Osteoblast (primary cell): Measurements from ENCODE around the gene ACY1. TPM values are rescaled to one million over a fixed set of nuclear protein-coding genes. Genes with fewer than 3 reads are reported as not detected.

Experiments used
- DNase-seq: peaks from one replicate; pipeline ENCODE4 v3.0.0; 2011; ENCODE audit warnings: low spot score, mixed read lengths; ENCODE audit not compliant: insufficient read length; ENCODE audit errors: missing footprints
- H2AFZ ChIP-seq: 2 replicates; pipeline ENCODE4 v1.6.0; 2011; ENCODE audit warnings: mild to moderate bottlenecking, low read length
- H3K27ac ChIP-seq: 2 replicates; pipeline ENCODE4 v1.5.1; 2011; ENCODE audit warnings: mild to moderate bottlenecking, low read depth, low read length, moderate library complexity
- H3K27me3 ChIP-seq: 2 replicates; pipeline ENCODE4 v1.6.0; 2012; ENCODE audit warnings: mild to moderate bottlenecking, control low read depth, inconsistent platforms, low read length, moderate library complexity; ENCODE audit not compliant: insufficient read depth
- H3K36me3 ChIP-seq: 2 replicates; pipeline ENCODE4 v1.5.1; 2011; ENCODE audit warnings: mild to moderate bottlenecking, low read length, control low read depth, moderate library complexity; ENCODE audit not compliant: insufficient read depth
- H3K4me1 ChIP-seq: 2 replicates; pipeline ENCODE4 v1.5.1; 2011; ENCODE audit warnings: mild to moderate bottlenecking, low read length, control low read depth, moderate library complexity; ENCODE audit not compliant: insufficient read depth
- H3K4me2 ChIP-seq: 2 replicates; pipeline ENCODE4 v1.6.0; 2011; ENCODE audit warnings: mild to moderate bottlenecking, low read length; ENCODE audit not compliant: insufficient read depth
- H3K4me3 ChIP-seq: fragments of 200-600 bp; sonication (generic); 3 replicates; pipeline ENCODE4 v1.5.1; 2012; ENCODE audit warnings: mild to moderate bottlenecking, low read length, inconsistent platforms; ENCODE audit not compliant: insufficient read depth
- H3K79me2 ChIP-seq: 2 replicates; pipeline ENCODE4 v1.6.0; 2012; ENCODE audit warnings: mild to moderate bottlenecking, low read length, control low read depth, inconsistent platforms; ENCODE audit not compliant: insufficient read depth
- H3K9me3 ChIP-seq: 2 replicates; pipeline ENCODE4 v1.5.1; 2011; ENCODE audit warnings: low read depth, low read length, control low read depth
- H4K20me1 ChIP-seq: 2 replicates; pipeline ENCODE4 v1.6.0; 2012; ENCODE audit warnings: mild to moderate bottlenecking, low read length, control low read depth; ENCODE audit not compliant: insufficient read depth
- total RNA-seq: library from RNA; depleted of rRNA; stranded (reverse); fragments of >200 nt; gene quantifications from 2 replicates; pipeline ENCODE4 v1.2.3, GENCODE V29; 2012
- TF ChIP-seq, protein P1 (sequence below): IDR thresholded peaks from 2 replicates; pipeline ENCODE4 v1.5.1; 2011; ENCODE audit warnings: mild to moderate bottlenecking, low read depth, low read length, moderate library complexity; ENCODE audit errors: extremely low read depth

ACY1 gene
- total RNA-seq, 1 donor, result 37.6 TPM

- peaks cover 16% of the 10 kb centered on the region for H3K4me1 ChIP-seq
- H2AFZ ChIP-seq, result no peak overlapping the region
- H3K9me3 ChIP-seq, result no peaks in the 10 kb centered on the region
- peak overlapping the region; percentile 95 for H3K27ac ChIP-seq
- H3K79me2 ChIP-seq, result peaks cover 29% of the 10 kb centered on the region
- TF ChIP-seq, protein P1, sequence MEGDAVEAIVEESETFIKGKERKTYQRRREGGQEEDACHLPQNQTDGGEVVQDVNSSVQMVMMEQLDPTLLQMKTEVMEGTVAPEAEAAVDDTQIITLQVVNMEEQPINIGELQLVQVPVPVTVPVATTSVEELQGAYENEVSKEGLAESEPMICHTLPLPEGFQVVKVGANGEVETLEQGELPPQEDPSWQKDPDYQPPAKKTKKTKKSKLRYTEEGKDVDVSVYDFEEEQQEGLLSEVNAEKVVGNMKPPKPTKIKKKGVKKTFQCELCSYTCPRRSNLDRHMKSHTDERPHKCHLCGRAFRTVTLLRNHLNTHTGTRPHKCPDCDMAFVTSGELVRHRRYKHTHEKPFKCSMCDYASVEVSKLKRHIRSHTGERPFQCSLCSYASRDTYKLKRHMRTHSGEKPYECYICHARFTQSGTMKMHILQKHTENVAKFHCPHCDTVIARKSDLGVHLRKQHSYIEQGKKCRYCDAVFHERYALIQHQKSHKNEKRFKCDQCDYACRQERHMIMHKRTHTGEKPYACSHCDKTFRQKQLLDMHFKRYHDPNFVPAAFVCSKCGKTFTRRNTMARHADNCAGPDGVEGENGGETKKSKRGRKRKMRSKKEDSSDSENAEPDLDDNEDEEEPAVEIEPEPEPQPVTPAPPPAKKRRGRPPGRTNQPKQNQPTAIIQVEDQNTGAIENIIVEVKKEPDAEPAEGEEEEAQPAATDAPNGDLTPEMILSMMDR, result no peak
- H4K20me1 ChIP-seq, result peaks cover 17% of the 10 kb centered on the region
- H3K4me2 ChIP-seq, result peak overlapping the region; percentile 99
- H3K27me3 ChIP-seq, result peaks cover 5% of the 10 kb centered on the region
- peaks cover 32% of the 10 kb centered on the region for H3K36me3 ChIP-seq
- DNase-seq, result no peak
- H3K4me3 ChIP-seq, result peak overlapping the region; percentile 100
Measured at GRCh38 chr3:51994530-51994929, 11.2 kb downstream of the ACY1 start.

- TF ChIP-seq, protein P1, result no peak
- peaks cover 5% of the 10 kb centered on the region for H3K27me3 ChIP-seq
- H3K27ac ChIP-seq, result peak within 1 kb of the TSS; percentile 95
- peak within 1 kb of the TSS; percentile 99 for H3K4me2 ChIP-seq
- peak; percentile 98 for DNase-seq
- peaks cover 15% of the 10 kb centered on the region for H4K20me1 ChIP-seq
- H3K4me1 ChIP-seq, result peaks cover 16% of the 10 kb centered on the region
- H3K9me3 ChIP-seq, result no peaks in the 10 kb centered on the region
- peaks cover 29% of the 10 kb centered on the region for H3K79me2 ChIP-seq
- peak within 1 kb of the TSS; percentile 100 for H3K4me3 ChIP-seq
- H3K36me3 ChIP-seq, result peaks cover 32% of the 10 kb centered on the region
- peak within 1 kb of the TSS; percentile 78 for H2AFZ ChIP-seq
Measured at GRCh38 chr3:51995346-51996163, 12.2 kb downstream of the ACY1 start, which contains the start of gene RPL29. Gene RPL29, minus strand, starts transcription at chr3:51995895. Its CDS starts 434 bp downstream, at chr3:51995461.

DNA sequence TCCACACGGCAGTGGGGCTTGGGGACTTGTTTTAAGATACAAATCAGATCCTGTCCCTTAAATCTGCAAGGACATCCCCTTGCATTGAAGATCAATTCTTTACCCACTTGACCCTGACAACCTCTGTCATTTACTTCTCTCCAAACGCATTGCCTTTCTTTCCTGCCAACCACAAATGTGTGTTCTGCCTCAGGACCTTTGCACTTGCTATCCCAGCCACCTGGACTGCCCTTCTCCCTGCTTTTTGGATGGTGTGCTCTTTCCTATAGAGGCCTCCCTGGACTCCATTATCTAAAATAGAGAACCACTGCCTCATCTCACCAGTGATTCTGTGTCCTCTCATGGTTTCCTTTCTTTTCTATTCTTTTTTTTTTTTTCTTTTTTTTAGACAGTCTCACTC is 13.8 kb downstream of the ACY1 start:
- no peak for DNase-seq
- TF ChIP-seq, protein P1, result no peak
- peaks cover 23% of the 10 kb centered on the region for H3K36me3 ChIP-seq
- no peak overlapping the region for H3K27ac ChIP-seq
- H2AFZ ChIP-seq, result no peak overlapping the region
- no peak overlapping the region for H3K4me3 ChIP-seq
- H3K79me2 ChIP-seq, result peaks cover 26% of the 10 kb centered on the region
- no peaks in the 10 kb centered on the region for H3K9me3 ChIP-seq
- peaks cover 5% of the 10 kb centered on the region for H3K27me3 ChIP-seq
- peaks cover 15% of the 10 kb centered on the region for H4K20me1 ChIP-seq
- no peak overlapping the region for H3K4me2 ChIP-seq
- peaks cover 16% of the 10 kb centered on the region for H3K4me1 ChIP-seq

DNA sequence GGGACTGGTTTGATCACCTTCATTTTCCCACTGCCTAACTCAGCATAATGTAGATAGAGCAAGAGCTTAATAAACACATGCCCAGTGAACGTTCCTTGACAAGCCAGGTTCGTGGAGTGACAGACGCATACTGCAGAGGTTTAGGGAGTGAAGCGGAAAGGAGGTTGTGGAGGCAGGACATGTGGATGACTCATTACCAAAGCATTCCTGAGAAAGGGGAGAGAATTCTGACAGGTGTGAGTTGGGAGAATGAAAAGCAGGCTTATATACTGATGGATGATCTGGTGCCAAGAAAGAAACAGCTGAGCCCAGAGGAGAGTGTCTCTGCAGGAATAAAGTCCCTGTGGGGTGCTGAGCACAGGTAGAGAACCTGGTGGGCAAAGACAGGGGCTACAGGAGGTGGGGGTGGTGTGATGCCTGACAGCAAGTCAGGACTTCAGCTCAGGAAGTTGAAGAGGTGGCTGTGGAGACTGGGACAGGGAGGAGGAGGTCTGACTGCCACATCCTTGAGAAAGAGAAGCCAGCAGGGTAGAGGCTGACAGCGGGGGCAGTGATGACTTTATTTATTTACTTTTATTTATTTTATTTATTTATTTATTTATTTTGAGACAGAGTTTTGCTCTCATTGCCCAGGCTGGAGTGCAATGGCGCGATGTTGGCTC is 14.7 kb downstream of the ACY1 start:
- no peak overlapping the region for H2AFZ ChIP-seq
- TF ChIP-seq, protein P1, result no peak
- no peaks in the 10 kb centered on the region for H3K9me3 ChIP-seq

More for the DNA sequence above, 14.7 kb downstream of the ACY1 start:
- H3K36me3 ChIP-seq, result peaks cover 14% of the 10 kb centered on the region
- H3K4me2 ChIP-seq, result no peak overlapping the region
- peaks cover 19% of the 10 kb centered on the region for H3K79me2 ChIP-seq
- peaks cover 12% of the 10 kb centered on the region for H3K4me1 ChIP-seq
- peaks cover 5% of the 10 kb centered on the region for H3K27me3 ChIP-seq
- no peak overlapping the region for H3K27ac ChIP-seq
- DNase-seq, result peak; percentile 49
- H4K20me1 ChIP-seq, result peaks cover 13% of the 10 kb centered on the region
- H3K4me3 ChIP-seq, result no peak overlapping the region
